Measurements from ENCODE around the gene C1orf167.

C1orf167 gene

GRCh38 chr1:11757047-11757446, 4.9 kb upstream of the C1orf167 start:
- no peak overlapping the region for H3K4me3 ChIP-seq
- no peaks in the 10 kb centered on the region for H3K4me1 ChIP-seq
- intact Hi-C loops (cut with DNase I; ENCODE audit: low total_unique reads): no loop called here
- no peaks in the 10 kb centered on the region for H3K9me3 ChIP-seq
- peaks cover 0 to 37% of the 10 kb centered on the region in 2 donors for H3K27me3 ChIP-seq
- no peak for TF ChIP-seq CTCF (IDR thresholded peaks at IDR 0.05)
- no peaks in the 10 kb centered on the region for H3K36me3 ChIP-seq
- DNase-seq: no peak
- H3K27ac ChIP-seq: no peak overlapping the region

GRCh38 chr1:11759791-11760190, 2.2 kb upstream of the C1orf167 start:
- H3K4me1 ChIP-seq: no peaks in the 10 kb centered on the region
- DNase-seq: no peak
- H3K27ac ChIP-seq: no peak overlapping the region
- H3K36me3 ChIP-seq: no peaks in the 10 kb centered on the region
- H3K9me3 ChIP-seq: no peaks in the 10 kb centered on the region
- no peak overlapping the region for H3K4me3 ChIP-seq
- intact Hi-C loops (cut with DNase I; ENCODE audit: low total_unique reads): no loop called here
- peaks cover 0 to 41% of the 10 kb centered on the region in 2 donors for H3K27me3 ChIP-seq
- no peak for TF ChIP-seq CTCF (IDR thresholded peaks at IDR 0.05)

GRCh38 chr1:11761285-11761684, 708 bp upstream of the C1orf167 start:
- H3K4me3 ChIP-seq: no peak overlapping the region
- intact Hi-C loops (cut with DNase I; ENCODE audit: low total_unique reads): no loop called here
- H3K27me3 ChIP-seq: peaks cover 0 to 39% of the 10 kb centered on the region in 2 donors
- TF ChIP-seq CTCF (IDR thresholded peaks at IDR 0.05): no peak
- no peak for DNase-seq
- H3K27ac ChIP-seq: no peak overlapping the region
- no peaks in the 10 kb centered on the region for H3K4me1 ChIP-seq
- H3K36me3 ChIP-seq: no peaks in the 10 kb centered on the region
- H3K9me3 ChIP-seq: no peaks in the 10 kb centered on the region

GRCh38 chr1:11764115-11764514, 2.1 kb downstream of the C1orf167 start:
- Histone ChIP-seq H3K4me3 (no peak overlapping the region), H3K27me3 (peaks cover 0 to 44% of the 10 kb centered on the region in 2 donors), H3K27ac (no peak overlapping the region), H3K36me3 (no peaks in the 10 kb centered on the region), H3K4me1 (no peaks in the 10 kb centered on the region), H3K9me3 (no peaks in the 10 kb centered on the region)
- no peak for TF ChIP-seq CTCF (IDR thresholded peaks at IDR 0.05)
- DNase-seq: no peak
- intact Hi-C loops (cut with DNase I; ENCODE audit: low total_unique reads): no loop called here

- no peak overlapping the region for H3K4me3 ChIP-seq
- H3K36me3 ChIP-seq: no peaks in the 10 kb centered on the region
- intact Hi-C loops (cut with DNase I; ENCODE audit: low total_unique reads): no loop called here
- H3K9me3 ChIP-seq: no peaks in the 10 kb centered on the region
- H3K4me1 ChIP-seq: no peaks in the 10 kb centered on the region
- DNase-seq: no peak
- no peak for TF ChIP-seq CTCF (IDR thresholded peaks at IDR 0.05)
- peaks cover 0 to 44% of the 10 kb centered on the region in 2 donors for H3K27me3 ChIP-seq
- H3K27ac ChIP-seq: no peak overlapping the region
These were observed 2.5 kb downstream of the C1orf167 start for GRCh38 chr1:11764519-11764918.
